ENCODE measurements around the gene TRIM75.

DNA sequence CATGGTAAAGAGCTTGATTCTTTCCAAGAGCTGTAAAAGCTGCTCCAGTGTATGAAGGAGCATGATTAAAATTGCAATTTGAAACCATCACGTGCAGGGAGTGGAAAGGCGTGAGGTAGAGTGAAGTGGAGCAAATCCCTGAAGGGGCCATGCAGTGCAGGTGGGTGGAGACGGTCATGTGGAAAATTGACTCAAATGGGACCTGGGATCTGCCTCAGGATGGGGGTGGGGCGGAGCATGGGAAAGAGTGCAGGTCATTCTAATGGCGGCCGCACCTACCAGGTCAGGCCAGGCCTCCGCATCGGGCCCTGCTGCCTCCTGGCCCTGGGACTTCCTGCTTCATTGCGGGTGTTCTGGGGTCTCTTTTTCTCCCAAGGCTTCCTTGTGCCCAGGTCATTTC, 47.2 kb upstream of the TRIM75 start:
- TF ChIP-seq, protein P1, sequence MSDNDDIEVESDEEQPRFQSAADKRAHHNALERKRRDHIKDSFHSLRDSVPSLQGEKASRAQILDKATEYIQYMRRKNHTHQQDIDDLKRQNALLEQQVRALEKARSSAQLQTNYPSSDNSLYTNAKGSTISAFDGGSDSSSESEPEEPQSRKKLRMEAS (IDR thresholded peaks at IDR 0.05) = peak; percentile 90
- TF ChIP-seq, protein P2, sequence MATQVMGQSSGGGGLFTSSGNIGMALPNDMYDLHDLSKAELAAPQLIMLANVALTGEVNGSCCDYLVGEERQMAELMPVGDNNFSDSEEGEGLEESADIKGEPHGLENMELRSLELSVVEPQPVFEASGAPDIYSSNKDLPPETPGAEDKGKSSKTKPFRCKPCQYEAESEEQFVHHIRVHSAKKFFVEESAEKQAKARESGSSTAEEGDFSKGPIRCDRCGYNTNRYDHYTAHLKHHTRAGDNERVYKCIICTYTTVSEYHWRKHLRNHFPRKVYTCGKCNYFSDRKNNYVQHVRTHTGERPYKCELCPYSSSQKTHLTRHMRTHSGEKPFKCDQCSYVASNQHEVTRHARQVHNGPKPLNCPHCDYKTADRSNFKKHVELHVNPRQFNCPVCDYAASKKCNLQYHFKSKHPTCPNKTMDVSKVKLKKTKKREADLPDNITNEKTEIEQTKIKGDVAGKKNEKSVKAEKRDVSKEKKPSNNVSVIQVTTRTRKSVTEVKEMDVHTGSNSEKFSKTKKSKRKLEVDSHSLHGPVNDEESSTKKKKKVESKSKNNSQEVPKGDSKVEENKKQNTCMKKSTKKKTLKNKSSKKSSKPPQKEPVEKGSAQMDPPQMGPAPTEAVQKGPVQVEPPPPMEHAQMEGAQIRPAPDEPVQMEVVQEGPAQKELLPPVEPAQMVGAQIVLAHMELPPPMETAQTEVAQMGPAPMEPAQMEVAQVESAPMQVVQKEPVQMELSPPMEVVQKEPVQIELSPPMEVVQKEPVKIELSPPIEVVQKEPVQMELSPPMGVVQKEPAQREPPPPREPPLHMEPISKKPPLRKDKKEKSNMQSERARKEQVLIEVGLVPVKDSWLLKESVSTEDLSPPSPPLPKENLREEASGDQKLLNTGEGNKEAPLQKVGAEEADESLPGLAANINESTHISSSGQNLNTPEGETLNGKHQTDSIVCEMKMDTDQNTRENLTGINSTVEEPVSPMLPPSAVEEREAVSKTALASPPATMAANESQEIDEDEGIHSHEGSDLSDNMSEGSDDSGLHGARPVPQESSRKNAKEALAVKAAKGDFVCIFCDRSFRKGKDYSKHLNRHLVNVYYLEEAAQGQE (IDR thresholded peaks at IDR 0.05; ENCODE audit: low read depth) = no peak
- TF ChIP-seq TAF1 (IDR thresholded peaks at IDR 0.05; ENCODE audit: low read depth) (no peak), NFIC (IDR thresholded peaks at IDR 0.05) (no peak), CREB1 (IDR thresholded peaks at IDR 0.05; ENCODE audit: low read depth) (no peak), RAD21 (IDR thresholded peaks at IDR 0.05; ENCODE audit: low read depth) (no peak), EP300 (IDR thresholded peaks at IDR 0.05; ENCODE audit: borderline replicate concordance) (no peak), TEAD4 (IDR thresholded peaks at IDR 0.05) (no peak), CEBPB (IDR thresholded peaks at IDR 0.05) (no peak), EGR1 (IDR thresholded peaks at IDR 0.05) (peak; percentile 81), YY1 (IDR thresholded peaks at IDR 0.05; ENCODE audit: low read depth) (no peak), ZBTB7A (IDR thresholded peaks at IDR 0.05; ENCODE audit: low read depth) (no peak), TCF12 (IDR thresholded peaks at IDR 0.05; ENCODE audit: low read depth) (no peak)
- TF ChIP-seq, protein P3, sequence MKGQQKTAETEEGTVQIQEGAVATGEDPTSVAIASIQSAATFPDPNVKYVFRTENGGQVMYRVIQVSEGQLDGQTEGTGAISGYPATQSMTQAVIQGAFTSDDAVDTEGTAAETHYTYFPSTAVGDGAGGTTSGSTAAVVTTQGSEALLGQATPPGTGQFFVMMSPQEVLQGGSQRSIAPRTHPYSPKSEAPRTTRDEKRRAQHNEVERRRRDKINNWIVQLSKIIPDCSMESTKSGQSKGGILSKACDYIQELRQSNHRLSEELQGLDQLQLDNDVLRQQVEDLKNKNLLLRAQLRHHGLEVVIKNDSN (IDR thresholded peaks at IDR 0.05) = peak; percentile 77
